HG03139 (cell line): ENCODE measurements around the gene MGAT5.

Experiments
- ATAC-seq: cut with Tn5 transposase; IDR thresholded peaks from one replicate; pipeline ENCODE4 v1.9.1; 2021; ENCODE audit not compliant: unreplicated experiment

The MGAT5 gene

GRCh38 chr2:134331081-134331480 lies 77.2 kb downstream of the MGAT5 start:
- ATAC-seq, result no peak

GRCh38 chr2:134333646-134334189 lies 79.8 kb downstream of the MGAT5 start:
- no peak for ATAC-seq

DNA sequence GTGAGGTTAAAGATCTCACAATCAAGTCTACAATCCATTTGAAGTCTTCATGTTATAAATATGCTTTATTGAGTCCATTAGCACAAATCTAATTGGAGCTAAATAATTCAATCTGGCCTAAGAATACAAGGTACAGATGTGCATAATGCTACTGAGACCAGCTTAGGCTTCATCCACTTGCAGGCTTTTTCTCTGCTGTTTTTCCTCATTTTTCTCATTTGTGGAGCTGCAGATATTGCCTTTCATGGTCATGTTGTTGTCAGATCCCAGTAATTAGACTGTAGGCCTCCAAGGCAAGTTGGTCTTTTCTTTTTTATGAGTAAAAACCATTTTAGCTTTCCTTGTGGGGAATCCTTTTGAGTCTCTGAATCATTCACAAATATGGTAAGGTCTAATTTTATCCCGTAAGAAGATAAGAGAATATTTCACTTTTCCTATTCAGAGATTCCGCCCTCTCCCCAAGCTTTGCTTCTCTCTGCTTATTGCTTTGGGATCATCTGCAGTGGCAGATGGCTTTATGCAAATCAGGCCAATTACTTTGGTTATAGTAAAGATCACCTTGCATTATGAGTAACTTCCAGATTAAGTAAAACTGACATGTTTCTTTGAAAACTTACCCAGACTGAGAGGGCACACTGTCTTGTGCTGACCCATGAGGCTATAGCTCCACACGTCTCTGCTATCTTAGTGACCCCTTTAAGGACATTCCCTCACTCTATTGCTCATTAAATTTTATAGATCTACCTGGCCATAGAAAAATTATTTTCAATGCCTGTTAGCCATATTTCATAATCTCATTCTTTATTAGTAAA lies 80.9 kb downstream of the MGAT5 start:
- no peak for ATAC-seq

DNA sequence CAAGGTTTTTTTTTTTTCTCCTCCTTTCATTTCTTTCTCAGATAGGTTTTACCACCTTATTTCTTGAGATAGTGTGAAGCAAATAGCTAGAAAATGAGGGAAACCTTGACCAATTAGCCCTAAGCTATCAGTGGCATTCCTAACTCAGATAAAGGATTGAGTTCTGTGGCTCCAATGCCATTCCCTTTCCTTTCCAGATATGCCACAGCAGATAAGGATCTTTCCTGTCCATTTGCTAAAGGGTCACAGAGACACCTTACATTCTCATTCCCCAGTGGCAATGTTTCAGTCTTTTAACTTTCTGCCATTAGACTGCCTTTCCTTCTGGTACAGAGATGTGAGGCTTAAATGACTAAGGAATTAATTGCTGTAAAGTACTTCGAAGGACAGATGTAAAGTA lies 81.7 kb downstream of the MGAT5 start:
- ATAC-seq, result no peak

- peak; percentile 92 for ATAC-seq
These were observed 82.5 kb downstream of the MGAT5 start for GRCh38 chr2:134336352-134336751.

GRCh38 chr2:134336921-134337320 lies 83.0 kb downstream of the MGAT5 start:
- no peak for ATAC-seq

GRCh38 chr2:134337631-134338030 lies 83.8 kb downstream of the MGAT5 start:
- ATAC-seq, result no peak

DNA sequence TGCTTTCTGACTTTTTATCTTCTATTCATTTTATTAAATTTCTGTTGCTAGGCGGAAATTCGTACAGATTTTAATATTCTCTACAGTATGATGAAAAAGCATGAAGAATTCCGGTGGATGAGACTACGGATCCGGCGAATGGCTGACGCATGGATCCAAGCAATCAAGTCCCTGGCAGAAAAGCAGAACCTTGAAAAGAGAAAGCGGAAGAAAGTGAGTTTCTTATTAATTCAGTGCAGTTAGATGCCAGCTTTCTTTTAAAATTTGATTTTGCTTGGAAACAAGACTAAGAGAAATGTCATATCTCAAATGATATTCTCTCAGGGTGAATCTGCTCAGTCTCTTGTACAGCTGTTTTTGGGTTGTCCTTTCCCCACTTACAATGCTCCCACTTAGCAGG lies 84.3 kb downstream of the MGAT5 start:
- no peak for ATAC-seq

GRCh38 chr2:134341476-134341875 lies 87.6 kb downstream of the MGAT5 start:
- ATAC-seq, result no peak

- no peak for ATAC-seq
These were observed 91.3 kb downstream of the MGAT5 start for GRCh38 chr2:134344954-134345697.

GRCh38 chr2:134346141-134346540 lies 92.3 kb downstream of the MGAT5 start:
- ATAC-seq, result no peak

- no peak for ATAC-seq
These were observed 93.9 kb downstream of the MGAT5 start for GRCh38 chr2:134347756-134348155.

- no peak for ATAC-seq
These were observed 94.4 kb downstream of the MGAT5 start for GRCh38 chr2:134348239-134348638.

- ATAC-seq, result no peak
These were observed 94.9 kb downstream of the MGAT5 start for GRCh38 chr2:134348760-134349159.

- no peak for ATAC-seq
These were observed 97.1 kb downstream of the MGAT5 start for GRCh38 chr2:134351016-134351415.

GRCh38 chr2:134351899-134352298 lies 98.0 kb downstream of the MGAT5 start:
- ATAC-seq, result no peak

- ATAC-seq, result no peak
These were observed 99.0 kb downstream of the MGAT5 start for GRCh38 chr2:134352844-134353243.

- no peak for ATAC-seq
These were observed 100.7 kb downstream of the MGAT5 start for GRCh38 chr2:134354611-134355010.

GRCh38 chr2:134357814-134358213 lies 103.9 kb downstream of the MGAT5 start:
- ATAC-seq, result no peak

DNA sequence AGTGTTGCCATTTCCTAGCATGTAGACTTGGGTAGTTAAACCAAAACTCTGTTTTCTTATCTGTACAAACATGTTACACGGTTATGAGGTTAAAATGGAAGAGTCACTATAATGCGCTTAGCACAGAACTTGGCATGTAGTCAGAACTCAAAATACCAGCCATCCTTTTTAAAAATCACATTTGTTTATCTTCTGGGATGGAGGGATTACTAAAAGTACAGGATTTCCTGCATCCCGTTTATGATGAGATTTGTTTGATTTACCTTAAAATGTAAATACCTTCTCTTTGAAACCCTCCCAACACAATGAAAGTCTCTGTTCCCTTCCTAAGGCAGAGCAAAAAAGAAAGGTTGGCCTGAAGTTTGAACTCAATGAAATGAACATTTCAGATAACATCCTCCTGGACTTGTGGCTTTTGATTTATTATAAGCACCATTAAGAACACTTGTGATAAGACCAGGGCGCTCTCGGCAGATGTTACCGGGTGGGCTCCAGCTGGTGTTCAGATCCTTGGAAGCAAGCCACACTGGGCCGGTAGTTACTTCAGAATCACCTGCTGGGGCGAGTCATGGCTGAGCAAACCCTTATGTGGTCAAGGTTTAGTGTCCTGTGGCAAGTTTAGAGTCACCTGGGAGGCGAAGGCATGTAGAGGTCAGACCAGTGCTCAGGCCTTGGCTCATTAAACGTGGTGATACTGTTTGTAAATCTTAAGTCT lies 105.7 kb downstream of the MGAT5 start:
- ATAC-seq, result no peak

DNA sequence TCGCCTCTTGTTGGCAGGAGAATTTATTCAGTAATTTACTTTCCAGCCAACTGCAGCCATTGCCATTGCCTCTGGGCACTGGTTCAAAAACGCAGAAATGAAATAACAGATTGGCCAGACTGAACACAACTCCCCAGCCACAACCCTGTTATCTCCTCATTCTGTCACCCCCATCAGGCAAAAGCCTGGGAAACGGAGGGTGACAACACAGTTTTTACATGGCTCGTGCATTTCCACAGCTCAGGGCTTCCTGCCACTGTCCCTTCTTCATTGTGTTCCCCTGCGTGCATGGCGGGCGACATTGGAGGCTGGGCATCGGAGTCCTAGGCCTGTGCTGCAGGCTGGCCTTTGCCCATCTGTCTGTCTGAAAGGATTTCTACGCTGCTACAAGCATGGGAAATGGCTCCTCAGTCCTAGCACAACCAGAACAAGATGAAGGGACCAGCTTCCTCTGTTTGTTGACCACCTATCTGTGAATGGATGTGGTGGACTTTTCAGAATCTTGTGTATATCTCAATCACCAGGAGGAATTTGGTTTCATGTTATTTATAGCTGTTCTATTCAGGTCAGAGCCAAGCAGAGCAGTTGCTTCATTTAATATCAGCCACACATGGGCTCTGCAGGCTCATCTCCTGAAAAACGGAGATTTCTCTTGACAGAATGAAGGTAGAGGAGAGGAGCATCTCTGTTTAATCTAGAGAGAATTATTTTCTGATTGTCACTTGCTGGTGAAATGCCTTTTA lies 107.0 kb downstream of the MGAT5 start:
- no peak for ATAC-seq
